Retinal pigment epithelial cell (primary cell): ENCODE measurements around the gene C8G.

ENCODE experiments used
- DNase-seq: peaks from one replicate; pipeline ENCODE4 v3.0.0-alpha.2; 2010; ENCODE audit warnings: low read depth
- H3K4me3 ChIP-seq: 2 replicates; pipeline ENCODE4 v1.5.1; 2011; ENCODE audit warnings: mild to moderate bottlenecking, low read length, control low read depth, moderate library complexity
- CTCF ChIP-seq: conservative IDR thresholded peaks from 2 replicates; pipeline ENCODE4 v1.5.1; 2011; ENCODE audit warnings: low read depth, low read length, control low read depth, inconsistent platforms

C8G gene

GRCh38 chr9:136952321-136952850, 7.3 kb downstream of the C8G start:
- H3K4me3 ChIP-seq = no peak overlapping the region
- no peak for DNase-seq
- no peak for TF ChIP-seq CTCF

- TF ChIP-seq CTCF = no peak
- DNase-seq = no peak
- no peak overlapping the region for H3K4me3 ChIP-seq
Measured at GRCh38 chr9:136952876-136953770, 8.1 kb downstream of the C8G start.

GRCh38 chr9:136953771-136954269, 8.8 kb downstream of the C8G start:
- no peak for DNase-seq
- no peak overlapping the region for H3K4me3 ChIP-seq
- TF ChIP-seq CTCF = no peak

- TF ChIP-seq CTCF = no peak
- H3K4me3 ChIP-seq = no peak overlapping the region
- DNase-seq = no peak
Measured at GRCh38 chr9:136954270-136955083, 9.4 kb downstream of the C8G start.

GRCh38 chr9:136955202-136955942, 10.3 kb downstream of the C8G start:
- no peak for TF ChIP-seq CTCF
- no peak for DNase-seq
- H3K4me3 ChIP-seq = no peak overlapping the region

- TF ChIP-seq CTCF = no peak
- no peak for DNase-seq
- H3K4me3 ChIP-seq = no peak overlapping the region
Measured at GRCh38 chr9:136955943-136956335, 10.9 kb downstream of the C8G start.
